C4-2B (cell line): Measurements from ENCODE around the gene TBX6.

Experiments
- H3K27ac ChIP-seq: fragments of 450-650 bp; 2 replicates; pipeline ENCODE4 v1.5.1; 2017
- CTCF ChIP-seq: fragments of 450-650 bp; conservative IDR thresholded peaks from 2 replicates; pipeline ENCODE4 v1.5.1; 2017; ENCODE audit warnings: mild to moderate bottlenecking
- ZFX ChIP-seq: fragments of 450-650 bp; IDR thresholded peaks from 2 replicates; pipeline ENCODE4 v1.6.1; 2017

Gene TBX6

GRCh38 chr16:30054959-30055553 lies 36.7 kb downstream of the TBX6 start:
- no peak; the same call in 1 of the 2 replicates for TF ChIP-seq CTCF
- TF ChIP-seq ZFX: no peak
- no peak overlapping the region; the same call in 1 of the 2 replicates for H3K27ac ChIP-seq

GRCh38 chr16:30054451-30054850 lies 37.3 kb downstream of the TBX6 start:
- no peak overlapping the region; the same call in 1 of the 2 replicates for H3K27ac ChIP-seq
- no peak for TF ChIP-seq ZFX
- TF ChIP-seq CTCF: no peak

- no peak for TF ChIP-seq CTCF
- TF ChIP-seq ZFX: no peak
- H3K27ac ChIP-seq: peak overlapping the region; percentile 82
Measured at GRCh38 chr16:30053376-30054015, 38.2 kb downstream of the TBX6 start.

GRCh38 chr16:30052671-30053372 lies 38.9 kb downstream of the TBX6 start:
- peak overlapping the region; percentile 82 for H3K27ac ChIP-seq
- no peak for TF ChIP-seq CTCF
- TF ChIP-seq ZFX: no peak

GRCh38 chr16:30051518-30051917 lies 40.2 kb downstream of the TBX6 start:
- TF ChIP-seq ZFX (no peak), CTCF (no peak)
- H3K27ac ChIP-seq: no peak overlapping the region; the same call in 1 of the 2 replicates

GRCh38 chr16:30049871-30050270 lies 41.9 kb downstream of the TBX6 start:
- no peak overlapping the region for H3K27ac ChIP-seq
- no peak for TF ChIP-seq CTCF
- TF ChIP-seq ZFX: no peak

GRCh38 chr16:30046588-30046987 lies 45.1 kb downstream of the TBX6 start:
- no peak overlapping the region for H3K27ac ChIP-seq
- TF ChIP-seq CTCF (no peak), ZFX (no peak)
